Keratinocyte (primary cell): Measurements from ENCODE around the gene BICRAL. TPM values are rescaled to one million over a fixed set of nuclear protein-coding genes. Genes with fewer than 3 reads are reported as not detected.
"Not testable (repeated sequence)": the region's sequence is repeated elsewhere in the genome, so short reads cannot be mapped to it uniquely, and the experiment has no call there.

Experiments
- DNase-seq: peaks from one replicate; pipeline ENCODE4 v3.0.0-alpha.2; 2011; ENCODE audit warnings: low read depth, missing footprints, low spot score
- FAIRE-seq: peaks from 2 replicates; lab custom pipeline; 2011; peaks lifted over from hg19 to GRCh38; lab: Jason Lieb, UNC
- H2AFZ ChIP-seq: 2 replicates; pipeline ENCODE4 v1.6.0; 2012; ENCODE audit warnings: low read length, control low read depth, inconsistent platforms; ENCODE audit not compliant: control insufficient read depth
- H3K27ac ChIP-seq: 2 replicates; pipeline ENCODE4 v1.5.1; 2011; ENCODE audit warnings: low read length; ENCODE audit not compliant: control insufficient read depth, insufficient read depth
- H3K27me3 ChIP-seq: 3 replicates; pipeline ENCODE4 v1.6.0; 2011; ENCODE audit warnings: low read length; ENCODE audit not compliant: control insufficient read depth, insufficient read depth; ENCODE audit errors: extremely low read depth
- H3K36me3 ChIP-seq, 2 experiments: 2 replicates in 1 of 2; 3 replicates in 1 of 2; pipeline ENCODE4 v1.5.1; 2011; ENCODE audit warnings: low read length in 2 of 2, mild to moderate bottlenecking in 1 of 2; ENCODE audit not compliant: control insufficient read depth in 2 of 2, insufficient read depth in 2 of 2; ENCODE audit errors: extremely low read depth in 1 of 2
- H3K4me1 ChIP-seq: 3 replicates; pipeline ENCODE4 v1.5.1; 2011; ENCODE audit warnings: low read length; ENCODE audit not compliant: control insufficient read depth, insufficient read depth; ENCODE audit errors: extremely low read depth
- H3K4me2 ChIP-seq: 3 replicates; pipeline ENCODE4 v1.6.0; 2011; ENCODE audit warnings: low read depth, low read length; ENCODE audit not compliant: control insufficient read depth, insufficient read depth; ENCODE audit errors: extremely low read depth
- H3K4me3 ChIP-seq, 3 experiments: fragments of 200-600 bp in 1 of 3; sonication (generic) in 1 of 3; 2 replicates in 2 of 3; 3 replicates in 1 of 3; pipeline ENCODE4 v1.5.1; 2011 to 2016; ENCODE audit warnings: low read length in 3 of 3, mild to moderate bottlenecking in 3 of 3, control low read depth in 2 of 3, inconsistent platforms in 1 of 3, low read depth in 1 of 3, mixed read lengths in 1 of 3, mixed run types in 1 of 3, moderate library complexity in 1 of 3; ENCODE audit not compliant: control insufficient read depth in 2 of 3, insufficient read depth in 2 of 3; ENCODE audit errors: extremely low read depth in 1 of 3
- H3K79me2 ChIP-seq: 2 replicates; pipeline ENCODE4 v1.6.0; 2012; ENCODE audit warnings: low read length; ENCODE audit not compliant: control insufficient read depth, insufficient read depth
- H3K9ac ChIP-seq: 3 replicates; pipeline ENCODE4 v1.6.0; 2011; ENCODE audit warnings: low read length; ENCODE audit not compliant: control insufficient read depth, insufficient read depth; ENCODE audit errors: extremely low read depth
- H3K9me1 ChIP-seq: 3 replicates; pipeline ENCODE4 v1.6.0; 2011; ENCODE audit warnings: low read length; ENCODE audit not compliant: control insufficient read depth, insufficient read depth; ENCODE audit errors: extremely low read depth
- H3K9me3 ChIP-seq: 2 replicates; pipeline ENCODE4 v1.5.1; 2012; ENCODE audit warnings: low read depth, low read length; ENCODE audit not compliant: control insufficient read depth
- H4K20me1 ChIP-seq: 3 replicates; pipeline ENCODE4 v1.6.0; 2011; ENCODE audit warnings: low read length; ENCODE audit not compliant: control insufficient read depth, insufficient read depth; ENCODE audit errors: extremely low read depth
- EZH2 ChIP-seq: IDR thresholded peaks from one replicate; pipeline ENCODE4 v1.6.1; 2012; ENCODE audit warnings: inconsistent platforms, mild to moderate bottlenecking, low read length, moderate library complexity
- dilution Hi-C: fragments of 300-500 bp; cut with MboI; formaldehyde crosslinking; loops from one replicate; pipeline ENCODE4 v1.7.0; 2020; ENCODE audit warnings: low sequenced_read_pairs; ENCODE audit not compliant: extremely low pct_ligation_motif_present
- polyA plus RNA-seq, 5 experiments: library from polyadenylated mRNA; depleted of rRNA in 3 of 5; stranded (reverse) in 3 of 5; stranded (forward) in 1 of 5; unstranded in 1 of 5; fragments of >200 nt; gene quantifications; 1 replicate in 1 of 5; 2 replicates in 3 of 5; 3 replicates in 1 of 5; pipeline versions ENCODE4 v1.2.1 to v1.2.3, GENCODE V29; 2011 to 2012; ENCODE audit warnings: missing spikeins in 2 of 5, low read depth in 1 of 5, low replicate concordance in 1 of 5
- TF ChIP-seq, protein P1 (sequence below), 3 experiments: IDR thresholded peaks in 1 of 3; conservative IDR thresholded peaks in 1 of 3; optimal IDR thresholded peaks in 1 of 3; 2 replicates in 2 of 3; 3 replicates in 1 of 3; pipeline versions ENCODE3 to v1.5.1; 2011; ENCODE audit warnings: low read length in 3 of 3, mild to moderate bottlenecking in 3 of 3, moderate library complexity in 2 of 3, control low read depth in 1 of 3, inconsistent platforms in 1 of 3; ENCODE audit not compliant: insufficient read depth in 2 of 3; ENCODE audit errors: extremely low read depth in 1 of 3

Gene BICRAL
- polyA plus RNA-seq, 1 donor (not counting 4 experiments of a cell fraction or from before 2014, with no cell fraction given), result 5.0 TPM

DNA sequence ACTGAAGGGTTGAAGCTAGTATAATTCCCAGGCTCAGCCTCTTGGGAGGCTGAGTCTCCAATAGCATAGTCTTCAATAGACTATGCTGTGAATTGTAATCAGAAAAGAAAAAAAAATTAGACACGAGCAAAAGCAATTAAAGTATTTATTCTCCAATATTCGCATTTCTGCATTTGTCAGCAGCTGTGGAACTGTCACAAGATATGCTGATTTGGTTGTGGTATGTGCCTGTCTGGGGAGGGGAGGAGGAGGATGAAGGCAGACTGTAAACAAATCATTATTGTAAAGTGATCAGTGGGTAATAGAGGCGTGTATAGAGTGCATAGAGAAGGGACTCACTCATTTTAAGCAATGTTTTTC lies 10.1 kb upstream of the BICRAL start:
- no peak overlapping the region for H3K27ac ChIP-seq
- DNase-seq (no peak), FAIRE-seq (no peak)
- no peak overlapping the region for H3K4me3 ChIP-seq
- no peak overlapping the region for H2AFZ ChIP-seq
- H3K36me3 ChIP-seq, result no peaks in the 10 kb centered on the region
- dilution Hi-C loops, result no loop called here
- H3K27me3 ChIP-seq, result no peaks in the 10 kb centered on the region
- H3K79me2 ChIP-seq, result no peaks in the 10 kb centered on the region
- no peaks in the 10 kb centered on the region for H3K9me1 ChIP-seq
- no peaks in the 10 kb centered on the region for H4K20me1 ChIP-seq
- no peak overlapping the region for H3K4me2 ChIP-seq
- no peak overlapping the region for H3K9ac ChIP-seq
- no peak for TF ChIP-seq EZH2
- TF ChIP-seq, protein P1, sequence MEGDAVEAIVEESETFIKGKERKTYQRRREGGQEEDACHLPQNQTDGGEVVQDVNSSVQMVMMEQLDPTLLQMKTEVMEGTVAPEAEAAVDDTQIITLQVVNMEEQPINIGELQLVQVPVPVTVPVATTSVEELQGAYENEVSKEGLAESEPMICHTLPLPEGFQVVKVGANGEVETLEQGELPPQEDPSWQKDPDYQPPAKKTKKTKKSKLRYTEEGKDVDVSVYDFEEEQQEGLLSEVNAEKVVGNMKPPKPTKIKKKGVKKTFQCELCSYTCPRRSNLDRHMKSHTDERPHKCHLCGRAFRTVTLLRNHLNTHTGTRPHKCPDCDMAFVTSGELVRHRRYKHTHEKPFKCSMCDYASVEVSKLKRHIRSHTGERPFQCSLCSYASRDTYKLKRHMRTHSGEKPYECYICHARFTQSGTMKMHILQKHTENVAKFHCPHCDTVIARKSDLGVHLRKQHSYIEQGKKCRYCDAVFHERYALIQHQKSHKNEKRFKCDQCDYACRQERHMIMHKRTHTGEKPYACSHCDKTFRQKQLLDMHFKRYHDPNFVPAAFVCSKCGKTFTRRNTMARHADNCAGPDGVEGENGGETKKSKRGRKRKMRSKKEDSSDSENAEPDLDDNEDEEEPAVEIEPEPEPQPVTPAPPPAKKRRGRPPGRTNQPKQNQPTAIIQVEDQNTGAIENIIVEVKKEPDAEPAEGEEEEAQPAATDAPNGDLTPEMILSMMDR (optimal IDR thresholded peaks at IDR 0.05 in 1 of 3, IDR thresholded peaks at IDR 0.05 in 1 of 3, conservative IDR thresholded peaks at IDR 0.05 in 1 of 3; ENCODE audit: extremely low read depth in 1 of 3, insufficient read depth in 2 of 3, low read length in 3 of 3), result no peak
- H3K9me3 ChIP-seq, result no peaks in the 10 kb centered on the region
- H3K4me1 ChIP-seq, result no peaks in the 10 kb centered on the region

DNA sequence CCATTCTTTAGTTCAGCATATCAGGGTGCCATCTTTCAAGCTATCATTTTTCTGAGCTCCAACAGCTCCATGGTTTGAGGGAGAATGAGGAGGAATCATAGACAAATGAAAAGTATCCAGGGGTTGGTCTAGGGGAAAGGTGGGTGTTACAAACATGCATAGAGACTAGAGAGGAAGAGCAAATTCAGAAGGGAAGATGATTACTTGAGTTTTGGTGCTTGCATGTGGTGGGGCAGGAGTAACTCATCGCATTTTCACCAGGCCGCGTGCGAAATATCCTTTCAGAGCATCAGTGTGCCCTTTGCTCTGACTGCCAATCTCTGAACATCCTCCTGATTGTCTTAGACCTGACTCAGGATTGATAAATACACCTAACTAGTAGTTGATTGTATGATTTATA lies 7.7 kb upstream of the BICRAL start:
- peaks cover 5% of the 10 kb centered on the region for H3K4me1 ChIP-seq

DNA sequence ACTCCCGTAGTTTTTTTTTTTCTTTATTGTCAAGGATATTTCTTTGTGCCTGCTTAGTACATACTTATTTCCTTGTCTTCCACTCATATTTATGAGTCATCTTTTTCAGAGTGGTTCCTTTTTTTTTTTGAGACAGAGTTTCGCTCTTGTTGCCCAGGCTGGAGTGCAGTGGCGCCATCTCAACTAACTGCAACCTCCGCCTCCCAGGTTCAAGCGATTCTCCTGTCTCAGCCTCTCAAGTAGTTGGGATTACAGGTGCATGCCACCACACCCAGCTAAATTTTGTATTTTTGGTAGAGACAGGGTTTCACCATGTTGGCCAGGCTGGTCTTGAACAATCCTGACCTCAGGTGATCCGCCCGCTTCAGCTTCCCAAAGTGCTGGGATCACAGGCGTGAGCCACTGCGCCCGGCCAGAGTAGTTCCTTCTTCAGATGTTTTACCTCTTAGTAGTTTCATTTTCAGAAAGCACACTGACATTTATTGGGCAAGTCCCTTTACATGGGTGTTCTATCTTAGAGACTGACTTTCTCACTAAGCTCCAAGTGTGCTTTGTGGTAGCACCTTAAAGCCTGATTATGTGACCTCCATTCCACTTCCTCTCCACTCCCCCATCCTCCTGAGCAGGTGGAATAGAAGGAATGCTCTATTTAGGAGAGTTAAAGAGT lies 6.9 kb upstream of the BICRAL start:
- H3K27me3 ChIP-seq, FAIRE-seq, H3K4me3 ChIP-seq, H3K79me2 ChIP-seq, H3K36me3 ChIP-seq, H2AFZ ChIP-seq, DNase-seq, H3K9me3 ChIP-seq, H3K27ac ChIP-seq, H3K4me1 ChIP-seq, dilution Hi-C loops, H3K9ac ChIP-seq, H3K4me2 ChIP-seq, H3K9me1 ChIP-seq, H4K20me1 ChIP-seq: not testable (repeated sequence)

More for the DNA sequence above, 7.7 kb upstream of the BICRAL start:
- H3K27ac ChIP-seq, result no peak overlapping the region
- no peak overlapping the region for H2AFZ ChIP-seq
- H4K20me1 ChIP-seq, result no peaks in the 10 kb centered on the region
- no peak overlapping the region for H3K4me3 ChIP-seq
- TF ChIP-seq EZH2, result no peak
- TF ChIP-seq, protein P1 (optimal IDR thresholded peaks at IDR 0.05 in 1 of 3, IDR thresholded peaks at IDR 0.05 in 1 of 3, conservative IDR thresholded peaks at IDR 0.05 in 1 of 3; ENCODE audit: extremely low read depth in 1 of 3, insufficient read depth in 2 of 3, low read length in 3 of 3), result no peak
- no peak for DNase-seq
- no peaks in the 10 kb centered on the region for H3K79me2 ChIP-seq
- H3K9ac ChIP-seq, result no peak overlapping the region
- FAIRE-seq, result no peak
- no peaks in the 10 kb centered on the region for H3K27me3 ChIP-seq
- no peaks in the 10 kb centered on the region for H3K36me3 ChIP-seq
- no peaks in the 10 kb centered on the region for H3K9me3 ChIP-seq
- H3K9me1 ChIP-seq, result no peaks in the 10 kb centered on the region
- dilution Hi-C loops, result no loop called here
- no peak overlapping the region for H3K4me2 ChIP-seq
